IMR-90 (cell line): ENCODE results near the gene ZNF654. TPM values are rescaled to one million over a fixed set of nuclear protein-coding genes. Genes with fewer than 3 reads are reported as not detected.
A peak's percentile ranks its signal among the peaks of the same experiment; 100 is the strongest.

ENCODE experiments used
- ATAC-seq: fragments of 200-7000 bp; cut with Tn5 transposase; 2 replicates; pipeline ENCODE4 v1.9.1; 2020; ENCODE audit warnings: low read depth, mild to moderate bottlenecking, moderate library complexity
- BruUV-seq: library from RNA; stranded (reverse); fragments of 400-500 nt; replicated peaks from 2 replicates; lab custom pipeline; 2021; lab: Mats Ljungman, UMichigan
- CTCF ChIA-PET: fragments of 300-600 bp; formaldehyde crosslinking; extraction: SDS; loops from one replicate; lab custom pipeline; 2021; ENCODE audit warnings: antibody characterized with exemption; lab: Yijun Ruan, JAX
- POLR2A ChIA-PET: fragments of 300-600 bp; sonication (Branson Sonifier 250); formaldehyde crosslinking; loops from one replicate; lab custom pipeline; 2022; ENCODE audit warnings: antibody characterized with exemption; ENCODE audit not compliant: unreplicated experiment; lab: Charles Lee
- DNase-seq: peaks from one replicate; pipeline ENCODE4 v3.0.0; 2013
- H2AFZ ChIP-seq: replicated peaks from 2 replicates; pipeline ENCODE3; 2013; ENCODE audit warnings: low read length, mild to moderate bottlenecking; ENCODE audit not compliant: poor library complexity
- H2AK5ac ChIP-seq: 2 replicates; pipeline ENCODE4 v1.6.1; 2013; ENCODE audit warnings: low read depth, low read length, inconsistent platforms
- H2AK9ac ChIP-seq: replicated peaks from 2 replicates; pipeline ENCODE3; 2013; ENCODE audit warnings: mild to moderate bottlenecking, low read depth, low read length, moderate library complexity; ENCODE audit not compliant: poor library complexity
- H2BK120ac ChIP-seq: 2 replicates; pipeline ENCODE4 v1.6.1; 2013; ENCODE audit warnings: low read depth, low read length, inconsistent platforms
- H2BK15ac ChIP-seq: 3 replicates; pipeline ENCODE4 v1.6.1; 2013; ENCODE audit warnings: low read depth, low read length, inconsistent platforms
- H2BK20ac ChIP-seq: 2 replicates; pipeline ENCODE4 v1.6.1; 2013; ENCODE audit warnings: low read depth, mild to moderate bottlenecking, inconsistent platforms, low read length, moderate library complexity
- H2BK5ac ChIP-seq: 2 replicates; pipeline ENCODE4 v1.6.1; 2013; ENCODE audit warnings: mild to moderate bottlenecking, low read depth, low read length, inconsistent platforms; ENCODE audit not compliant: poor library complexity, severe bottlenecking
- H3K14ac ChIP-seq: replicated peaks from 2 replicates; pipeline ENCODE4 v1.6.1; 2013; ENCODE audit warnings: low read depth, low read length, inconsistent platforms
- H3K18ac ChIP-seq: 2 replicates; pipeline ENCODE4 v1.6.1; 2013; ENCODE audit warnings: low read depth, low read length, control low read depth
- H3K23ac ChIP-seq: 2 replicates; pipeline ENCODE4 v1.6.1; 2013; ENCODE audit warnings: low read depth, low read length, inconsistent platforms
- H3K27ac ChIP-seq: 2 replicates; pipeline ENCODE4 v1.5.1; 2013; ENCODE audit warnings: mild to moderate bottlenecking, control low read depth, low read length; ENCODE audit not compliant: insufficient read depth
- H3K27me3 ChIP-seq: 2 replicates; pipeline ENCODE4 v1.6.1; 2013; ENCODE audit warnings: low read length; ENCODE audit not compliant: control insufficient read depth, insufficient read depth
- H3K36me3 ChIP-seq: 2 replicates; pipeline ENCODE4 v1.6.1; 2013; ENCODE audit warnings: low read length, mixed read lengths; ENCODE audit not compliant: control insufficient read depth, insufficient read depth
- H3K4ac ChIP-seq: 2 replicates; pipeline ENCODE4 v1.6.1; 2013; ENCODE audit warnings: low read depth, low read length, inconsistent platforms
- H3K4me1 ChIP-seq: 2 replicates; pipeline ENCODE4 v1.6.1; 2013; ENCODE audit warnings: low read length, mixed read lengths; ENCODE audit not compliant: control insufficient read depth, insufficient read depth
- H3K4me2 ChIP-seq: 2 replicates; pipeline ENCODE4 v1.6.1; 2013; ENCODE audit warnings: low read depth, mild to moderate bottlenecking, control low read depth, low read length, moderate library complexity
- H3K4me3 ChIP-seq: 2 replicates; pipeline ENCODE4 v1.5.1; 2013; ENCODE audit warnings: low read depth, mild to moderate bottlenecking, control low read depth, low read length, moderate library complexity; ENCODE audit not compliant: insufficient read depth
- H3K56ac ChIP-seq: 2 replicates; pipeline ENCODE4 v1.6.1; 2013; ENCODE audit warnings: low read length, inconsistent platforms; ENCODE audit not compliant: insufficient read depth; ENCODE audit errors: extremely low read depth
- H3K79me1 ChIP-seq, 2 experiments: 2 replicates each; pipeline ENCODE4 v1.6.1; 2013; ENCODE audit warnings: low read length in 2 of 2, inconsistent platforms in 1 of 2, low read depth in 1 of 2
- H3K9ac ChIP-seq: 2 replicates; pipeline ENCODE4 v1.6.1; 2013; ENCODE audit warnings: low read depth, low read length, control low read depth
- H3K9me1 ChIP-seq: 2 replicates; pipeline ENCODE4 v1.6.1; 2013; ENCODE audit warnings: low read length, inconsistent platforms; ENCODE audit not compliant: insufficient read depth
- H3K9me3 ChIP-seq: 2 replicates; pipeline ENCODE4 v1.6.1; 2013; ENCODE audit warnings: low read length; ENCODE audit not compliant: control insufficient read depth, insufficient read depth
- H4K20me1 ChIP-seq: 2 replicates; pipeline ENCODE4 v1.6.1; 2013; ENCODE audit warnings: low read length, inconsistent platforms; ENCODE audit not compliant: insufficient read depth
- H4K5ac ChIP-seq: 2 replicates; pipeline ENCODE4 v1.6.1; 2013; ENCODE audit warnings: mild to moderate bottlenecking, low read depth, low read length, control low read depth
- H4K8ac ChIP-seq, 2 experiments: 2 replicates each; pipeline ENCODE4 v1.6.1; 2013; ENCODE audit warnings: low read depth in 2 of 2, low read length in 2 of 2, control low read depth in 1 of 2, inconsistent platforms in 1 of 2
- H4K91ac ChIP-seq: 2 replicates; pipeline ENCODE4 v1.6.1; 2013; ENCODE audit warnings: low read depth, low read length, inconsistent platforms; ENCODE audit not compliant: insufficient read depth
- BHLHE40 ChIP-seq: fragments of 150-350 bp; IDR thresholded peaks from 2 replicates; pipeline ENCODE4 v1.6.1; 2016; ENCODE audit warnings: mild to moderate bottlenecking, low read depth, low read length
- CEBPB ChIP-seq: IDR thresholded peaks from 2 replicates; pipeline ENCODE4 v1.6.1; 2012; ENCODE audit warnings: low read depth, low read length, improper control_type of control experiment
- CHD1 ChIP-seq: IDR thresholded peaks from 2 replicates; pipeline ENCODE4 v1.6.1; 2012; ENCODE audit warnings: low read depth, low read length, improper control_type of control experiment
- CTCF ChIP-seq: conservative IDR thresholded peaks from 2 replicates; pipeline ENCODE4 v1.5.1; 2012; ENCODE audit warnings: mild to moderate bottlenecking, low read depth, low read length, improper control_type of control experiment
- ELK1 ChIP-seq: fragments of 150-350 bp; IDR thresholded peaks from 2 replicates; pipeline ENCODE4 v1.6.1; 2016; ENCODE audit warnings: low read depth, mild to moderate bottlenecking, low read length, moderate library complexity, borderline replicate concordance
- FOS ChIP-seq: fragments of 150-350 bp; IDR thresholded peaks from 2 replicates; pipeline ENCODE4 v1.6.1; 2016; ENCODE audit warnings: low read depth, low read length
- MAFK ChIP-seq: IDR thresholded peaks from 2 replicates; pipeline ENCODE4 v1.6.1; 2012; ENCODE audit warnings: low read depth, low read length, improper control_type of control experiment
- MAZ ChIP-seq: IDR thresholded peaks from 2 replicates; pipeline ENCODE4 v1.6.1; 2012; ENCODE audit warnings: low read depth, mild to moderate bottlenecking, low read length, improper control_type of control experiment, moderate library complexity, borderline replicate concordance
- MXI1 ChIP-seq: IDR thresholded peaks from 2 replicates; pipeline ENCODE4 v1.6.1; 2012; ENCODE audit warnings: low read depth, mild to moderate bottlenecking, low read length, moderate library complexity, borderline replicate concordance
- NFE2L2 ChIP-seq: fragments of 150-350 bp; IDR thresholded peaks from 2 replicates; pipeline ENCODE4 v1.6.1; 2016; ENCODE audit warnings: low read depth, mild to moderate bottlenecking, low read length
- POLR2A ChIP-seq: IDR thresholded peaks from 2 replicates; pipeline ENCODE4 v1.6.1; 2012; ENCODE audit warnings: mild to moderate bottlenecking, low read depth, low read length
- RAD21 ChIP-seq: IDR thresholded peaks from 2 replicates; pipeline ENCODE4 v1.6.1; 2012; ENCODE audit warnings: low read length, improper control_type of control experiment
- RCOR1 ChIP-seq: IDR thresholded peaks from 2 replicates; pipeline ENCODE4 v1.6.1; 2012; ENCODE audit warnings: mild to moderate bottlenecking, low read length, improper control_type of control experiment; ENCODE audit not compliant: insufficient replicate concordance
- RFX5 ChIP-seq: IDR thresholded peaks from 2 replicates; pipeline ENCODE4 v1.8.0; 2012; ENCODE audit warnings: low read depth, mild to moderate bottlenecking, low read length, moderate library complexity
- SMC3 ChIP-seq: fragments of 150-350 bp; IDR thresholded peaks from 2 replicates; pipeline ENCODE4 v1.6.1; 2016; ENCODE audit warnings: low read depth, mild to moderate bottlenecking, antibody characterized with exemption, low read length, moderate library complexity
- USF2 ChIP-seq: fragments of 150-350 bp; IDR thresholded peaks from 2 replicates; pipeline ENCODE4 v1.6.1; 2017; ENCODE audit warnings: mild to moderate bottlenecking, antibody characterized with exemption, low read length, low read depth
- WGBS, 2 experiments: methylation state at CpG; one replicate each; pipeline versions ENCODE4 v1.1.5 to v1.1.7; 2013; ENCODE audit warnings: missing lambda C conversion rate in 2 of 2; ENCODE audit not compliant: insufficient read length in 1 of 2; ENCODE audit errors: extremely low coverage in 2 of 2; 5-methylcytosine and 5-hydroxymethylcytosine counted together
- dilution Hi-C: fragments of 300-500 bp; cut with HindIII; formaldehyde crosslinking; loops from one replicate; pipeline ENCODE4 v1.14.3; 2018; ENCODE audit warnings: low sequenced_read_pairs; ENCODE audit not compliant: unreplicated experiment
- in situ Hi-C: fragments of 300-500 bp; cut with MboI; formaldehyde crosslinking; loops from 3 replicates; pipeline ENCODE4 v1.14.3; 2019; ENCODE audit warnings: low sequenced_read_pairs, inconsistent platforms, mixed read lengths
- intact Hi-C: fragments of 100-400 bp; cut with micrococcal nuclease; formaldehyde crosslinking; loops from 2 replicates; pipeline ENCODE4 v1.10.0; 2022
- polyA plus RNA-seq, 3 experiments: library from polyadenylated mRNA; depleted of rRNA; stranded (reverse); fragments of >200 nt; gene quantifications; 2 replicates each; pipeline ENCODE4 v1.2.3, GENCODE V29; 2012; ENCODE audit warnings: low replicate concordance in 1 of 3
- total RNA-seq: library from RNA; depleted of rRNA; stranded (reverse); fragments of >200 nt; gene quantifications from 2 replicates; pipeline ENCODE4 v1.2.3, GENCODE V29; 2012

ZNF654 gene
- total and polyA plus RNA-seq, 2 of the 4 experiments (the other 2 are of a cell fraction), result 3.3 to 11.5 TPM

GRCh38 chr3:88149101-88149508 is 90.0 kb downstream of the ZNF654 start:
- DNase-seq, result peak; percentile 16
- peak overlapping the region; percentile 70 for H3K9ac ChIP-seq
- peaks cover 8 to 28% of the 10 kb centered on the region in 2 experiments; a peak in 3 of 4 replicates for H3K79me1 ChIP-seq
- H3K4ac ChIP-seq, result peak overlapping the region; percentile 68
- no peaks in the 10 kb centered on the region for H3K4me1 ChIP-seq
- H2BK20ac ChIP-seq, result no peak overlapping the region; the same call in 1 of the 2 replicates
- no peak overlapping the region for H4K91ac ChIP-seq
- peak overlapping the region; percentile 73; the same call in 1 of the 2 replicates for H3K23ac ChIP-seq
- peaks cover 3% of the 10 kb centered on the region; the same call in 1 of the 2 replicates for H3K36me3 ChIP-seq
- WGBS, 2 experiments, result 0% methylated on average over 6 of the region's 16 CpGs; no CpG with 5 or more reads in 1 of the 2 experiments
- H3K18ac ChIP-seq, result no peak overlapping the region
- H3K27ac ChIP-seq, result peak overlapping the region; percentile 74
- H4K20me1 ChIP-seq, result no peaks in the 10 kb centered on the region
- CTCF ChIA-PET, result no interaction called here
- peak overlapping the region; percentile 28; the same call in 1 of the 2 replicates for H2BK120ac ChIP-seq
- H3K9me3 ChIP-seq, result no peaks in the 10 kb centered on the region
- peak overlapping the region; percentile 96 for H3K4me2 ChIP-seq
- POLR2A ChIA-PET, result no interaction called here
- ATAC-seq, result peak; percentile 19
- no peak overlapping the region for H2AK5ac ChIP-seq
- H2BK5ac ChIP-seq, result peak overlapping the region; percentile 32
- no peaks in the 10 kb centered on the region for H3K27me3 ChIP-seq
- no peaks in the 10 kb centered on the region for H3K9me1 ChIP-seq
- H2BK15ac ChIP-seq, result no peak overlapping the region; the same call in 2 of the 3 replicates
- H2AFZ ChIP-seq, result peak overlapping the region; percentile 93
- H3K14ac ChIP-seq, result peak overlapping the region; percentile 69; the same call in 1 of the 2 replicates
- BruUV-seq, result no TSS peak
- H3K4me3 ChIP-seq, result peak overlapping the region; percentile 99
- TF ChIP-seq CEBPB (no peak), RCOR1 (no peak), MXI1 (no peak), RFX5 (no peak), BHLHE40 (no peak), MAZ (no peak), CTCF (no peak), CHD1 (no peak), MAFK (no peak), FOS (no peak), NFE2L2 (no peak), POLR2A (no peak), USF2 (no peak), RAD21 (no peak), SMC3 (no peak), ELK1 (no peak)
- H3K56ac ChIP-seq, result peak overlapping the region; percentile 80
- no peak overlapping the region for H4K5ac ChIP-seq
- in situ Hi-C loops, result loop anchor here (25.0 kb wide), 1 partner anchor 1162 kb away; the partner anchor contains the start of gene VGLL3
- intact Hi-C loops, result no loop called here
- H2AK9ac ChIP-seq, result peak overlapping the region; percentile 33
- dilution Hi-C loops, result no loop called here
- H4K8ac ChIP-seq, result peak overlapping the region; percentile 82 to 92
